ENCODE measurements around the gene NCAPG.
"Not testable (repeated sequence)": the region's sequence is repeated elsewhere in the genome, so short reads cannot be mapped to it uniquely, and the experiment has no call there.

The NCAPG gene

DNA sequence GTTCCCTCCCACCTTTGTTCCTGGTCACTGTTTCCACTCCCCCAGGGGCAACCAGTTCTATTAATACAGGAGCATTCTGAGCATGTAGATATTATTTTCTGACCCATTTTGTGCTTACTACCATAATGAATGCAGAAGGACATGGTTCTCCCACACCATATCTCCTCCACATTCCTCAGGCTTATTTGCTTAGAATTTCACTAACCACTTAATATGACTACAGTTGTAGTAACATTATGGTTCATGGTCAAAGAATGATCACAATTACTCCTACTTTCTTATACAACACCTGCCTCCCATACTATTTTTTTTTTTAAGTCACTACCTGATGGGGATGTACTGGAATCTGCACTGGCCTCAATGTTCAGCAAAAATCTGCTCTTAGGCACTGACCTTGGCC is 21.8 kb upstream of the NCAPG start:
- no peak for DNase-seq (ENCODE audit: low read depth in 2 of 2)

- DNase-seq (ENCODE audit: low read depth in 2 of 2): no peak
Observed at GRCh38 chr4:17794730-17795129, 16.0 kb upstream of the NCAPG start.

DNA sequence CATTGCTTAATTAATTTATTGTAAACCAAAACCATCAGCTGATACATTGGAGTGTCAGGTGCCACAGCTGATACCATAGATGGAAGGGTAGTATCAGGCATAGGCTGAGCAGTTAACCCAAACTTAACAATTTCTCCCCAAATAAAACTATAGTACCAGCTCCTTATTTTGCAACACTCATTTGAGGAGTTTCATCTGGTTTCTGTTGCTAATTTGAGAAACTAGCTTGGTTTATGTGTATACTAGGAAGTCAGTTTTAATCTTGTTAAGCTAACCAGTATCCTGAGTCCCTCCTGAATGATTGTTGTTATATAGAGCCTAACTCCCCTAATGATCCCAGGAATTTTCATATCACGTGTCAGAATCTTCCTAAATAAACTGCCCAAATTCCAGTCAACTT is 13.0 kb upstream of the NCAPG start:
- no peak for DNase-seq (ENCODE audit: low read depth in 2 of 2)

- no peak for DNase-seq (ENCODE audit: low read depth in 2 of 2)
Observed at GRCh38 chr4:17805580-17806155, 5.1 kb upstream of the NCAPG start.

DNA sequence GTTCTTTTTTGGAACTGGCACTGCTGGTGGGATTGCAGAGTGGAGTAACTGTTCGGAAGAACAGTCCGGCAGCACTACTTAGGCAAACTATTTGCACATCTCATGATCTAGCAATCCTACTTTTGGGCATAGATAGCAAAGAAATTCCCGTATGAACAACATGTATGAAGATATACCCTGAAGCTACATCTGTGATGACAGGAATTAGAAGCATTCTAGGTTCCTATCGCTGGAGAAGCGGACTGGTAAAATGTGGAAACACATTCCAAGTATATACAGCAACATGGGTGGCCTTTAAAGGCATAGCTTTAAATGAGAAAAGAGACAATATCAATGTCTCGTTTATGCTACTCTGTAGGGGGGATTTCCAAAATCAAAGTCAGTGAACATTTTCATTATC is 3.3 kb upstream of the NCAPG start:
- no peak for DNase-seq (ENCODE audit: low read depth in 2 of 2)

DNA sequence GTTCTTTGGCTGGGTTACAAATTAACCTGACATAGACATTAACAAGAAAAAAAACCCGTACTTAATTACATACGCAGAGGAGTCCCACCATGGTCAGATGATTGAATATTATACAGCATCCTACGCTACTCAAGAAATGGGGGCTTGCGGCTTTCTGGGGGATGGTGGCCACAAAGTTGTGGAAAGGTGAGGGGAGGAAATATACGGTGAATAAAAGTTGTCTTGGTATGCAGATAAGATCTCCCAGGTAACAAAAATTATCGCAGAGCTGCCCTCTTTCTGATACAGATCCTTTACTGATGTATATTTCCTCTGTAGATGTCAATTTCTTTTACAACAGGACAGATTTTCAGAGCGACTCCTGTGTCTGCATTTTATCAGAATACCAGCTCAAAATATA is 1.1 kb upstream of the NCAPG start:
- no peak for DNase-seq (ENCODE audit: low read depth in 2 of 2)

GRCh38 chr4:17811078-17811603 is 362 bp downstream of the NCAPG start:
- no peak for DNase-seq (ENCODE audit: low read depth in 2 of 2)

DNA sequence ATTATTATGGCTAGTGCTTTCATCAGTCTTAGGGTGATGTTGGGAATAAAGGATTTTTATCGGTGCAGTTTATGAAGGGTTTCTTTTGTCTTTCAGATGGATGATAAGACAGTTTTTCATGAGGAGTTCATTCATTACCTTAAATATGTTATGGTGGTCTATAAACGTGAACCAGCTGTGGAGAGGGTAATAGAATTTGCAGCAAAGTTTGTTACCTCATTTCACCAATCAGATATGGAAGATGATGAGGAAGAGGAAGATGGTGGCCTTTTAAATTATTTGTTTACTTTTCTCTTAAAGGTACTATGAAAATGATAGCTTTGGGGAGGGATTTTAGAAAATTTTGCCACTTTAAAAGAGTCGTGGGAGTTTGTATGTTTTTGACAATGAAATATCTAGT is 1.3 kb downstream of the NCAPG start:
- no peak for DNase-seq (ENCODE audit: low read depth in 2 of 2)

DNA sequence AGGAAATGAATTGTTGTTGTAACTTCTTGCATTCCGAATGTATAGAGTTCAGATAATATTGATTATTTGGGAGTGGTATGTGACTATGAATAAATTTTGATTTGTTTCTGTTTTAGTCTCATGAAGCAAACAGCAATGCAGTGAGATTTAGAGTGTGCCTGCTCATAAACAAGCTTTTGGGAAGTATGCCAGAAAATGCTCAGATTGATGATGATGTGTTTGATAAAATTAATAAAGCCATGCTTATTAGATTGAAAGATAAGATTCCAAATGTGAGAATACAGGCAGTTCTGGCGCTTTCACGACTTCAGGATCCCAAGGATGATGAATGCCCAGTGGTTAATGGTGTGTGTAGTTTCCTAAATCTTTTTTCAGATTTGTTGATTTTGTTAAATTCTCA is 2.0 kb downstream of the NCAPG start:
- no peak for DNase-seq (ENCODE audit: low read depth in 2 of 2)

- DNase-seq (ENCODE audit: low read depth in 2 of 2): no peak
Observed at GRCh38 chr4:17814140-17814539, 3.4 kb downstream of the NCAPG start.

GRCh38 chr4:17816142-17816541 is 5.4 kb downstream of the NCAPG start:
- no peak for DNase-seq (ENCODE audit: low read depth in 2 of 2)

GRCh38 chr4:17817027-17817426 is 6.2 kb downstream of the NCAPG start:
- no peak for DNase-seq (ENCODE audit: low read depth in 2 of 2)

- no peak for DNase-seq (ENCODE audit: low read depth in 2 of 2)
Observed at GRCh38 chr4:17823871-17824669, 13.3 kb downstream of the NCAPG start.

DNA sequence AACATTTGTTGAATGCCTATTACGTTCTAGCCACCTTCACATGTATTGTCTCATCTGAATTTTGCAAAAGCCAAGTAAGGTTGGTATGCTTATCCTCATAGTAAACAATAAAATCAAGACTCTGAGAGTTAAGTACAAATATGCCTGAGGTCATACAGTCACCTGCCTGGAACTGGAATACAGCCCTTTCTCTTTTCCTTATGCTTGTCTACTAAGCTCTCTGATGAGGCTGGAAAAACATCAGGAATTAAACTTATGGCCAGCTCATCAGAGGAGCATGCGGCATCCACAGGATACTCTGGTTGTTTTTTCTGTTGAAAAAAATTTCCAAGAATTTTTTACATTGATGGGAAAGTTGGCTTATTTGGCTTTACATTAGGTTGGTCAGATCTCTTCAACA is 35.5 kb downstream of the NCAPG start:
- no peak for DNase-seq (ENCODE audit: low read depth in 2 of 2)

DNA sequence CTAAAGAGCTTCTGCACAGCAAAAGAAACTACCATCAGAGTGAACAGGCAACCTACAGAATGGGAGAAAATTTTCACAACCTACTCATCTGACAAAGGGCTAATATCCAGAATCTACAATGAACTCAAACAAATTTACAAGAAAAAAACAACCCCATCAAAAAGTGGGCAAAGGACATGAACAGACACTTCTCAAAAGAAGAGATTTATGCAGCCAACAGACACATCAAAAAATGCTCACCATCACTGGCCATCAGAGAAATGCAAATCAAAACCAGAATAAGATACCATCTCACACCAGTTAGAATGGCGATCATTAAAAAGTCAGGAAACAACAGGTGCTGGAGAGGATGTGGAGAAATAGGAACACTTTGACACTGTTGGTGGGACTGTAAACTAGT is 39.5 kb downstream of the NCAPG start:
- DNase-seq (ENCODE audit: low read depth in 2 of 2): not testable (repeated sequence)

DNA sequence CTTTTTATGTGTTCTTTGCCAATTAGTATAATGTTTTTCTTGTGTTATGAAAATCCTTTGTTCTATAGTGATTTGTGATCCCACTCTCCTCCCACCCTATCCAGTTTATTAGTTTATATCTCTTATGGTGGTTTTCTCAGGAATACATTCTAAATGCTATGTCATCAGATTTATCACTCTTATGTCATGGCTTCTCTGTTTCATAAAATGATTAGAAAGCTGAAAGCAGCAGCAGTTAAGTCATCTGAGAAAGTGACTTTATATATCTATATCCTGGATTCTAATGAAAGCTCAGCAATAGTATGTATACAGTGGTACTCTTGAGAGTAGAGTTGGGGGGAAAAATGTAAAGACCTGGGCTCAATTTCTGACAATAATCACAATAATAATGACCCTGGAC is 41.2 kb downstream of the NCAPG start:
- no peak for DNase-seq (ENCODE audit: low read depth in 2 of 2)

DNA sequence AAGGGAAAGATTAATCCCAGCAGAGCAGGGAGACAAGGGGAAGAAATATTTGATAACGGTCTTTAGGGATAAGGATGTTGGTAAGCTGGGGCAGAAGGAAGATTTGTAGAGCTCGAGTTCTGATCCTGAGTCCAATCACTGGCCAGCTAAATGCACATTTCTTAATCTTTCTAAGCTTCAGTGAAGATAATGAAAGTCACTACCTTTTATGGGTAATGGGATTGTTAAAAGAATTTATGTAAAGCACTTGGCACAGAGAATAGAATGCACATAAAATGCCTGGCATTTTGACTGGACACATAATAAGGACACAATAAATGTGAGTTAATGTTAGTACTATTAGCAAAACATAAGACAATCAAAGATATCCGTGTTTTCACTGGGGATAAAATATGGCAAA is 43.3 kb downstream of the NCAPG start:
- no peak for DNase-seq (ENCODE audit: low read depth in 2 of 2)

GRCh38 chr4:17859793-17860406 is 49.1 kb downstream of the NCAPG start:
- no peak for DNase-seq (ENCODE audit: low read depth in 2 of 2)

DNA sequence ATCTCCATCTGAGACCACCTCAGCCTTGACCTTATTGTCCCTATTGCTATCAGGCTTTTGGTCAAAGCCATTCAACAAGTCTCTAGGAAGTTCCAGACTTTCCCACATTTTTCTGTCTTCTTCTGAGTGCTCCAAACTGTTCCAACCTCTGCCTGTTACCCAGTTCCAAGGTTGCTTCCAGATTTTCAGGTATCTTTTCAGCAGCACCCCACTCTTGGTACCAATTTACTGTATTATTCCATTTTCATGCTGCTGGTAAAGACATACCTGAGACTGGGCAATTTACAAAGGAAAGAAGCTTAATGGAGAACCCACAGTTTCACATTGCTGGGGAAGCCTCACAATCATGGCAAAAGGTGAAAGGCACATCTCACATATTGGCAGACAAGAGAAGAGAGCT is 51.1 kb downstream of the NCAPG start:
- not testable (repeated sequence) for DNase-seq (ENCODE audit: low read depth in 2 of 2)

DNA sequence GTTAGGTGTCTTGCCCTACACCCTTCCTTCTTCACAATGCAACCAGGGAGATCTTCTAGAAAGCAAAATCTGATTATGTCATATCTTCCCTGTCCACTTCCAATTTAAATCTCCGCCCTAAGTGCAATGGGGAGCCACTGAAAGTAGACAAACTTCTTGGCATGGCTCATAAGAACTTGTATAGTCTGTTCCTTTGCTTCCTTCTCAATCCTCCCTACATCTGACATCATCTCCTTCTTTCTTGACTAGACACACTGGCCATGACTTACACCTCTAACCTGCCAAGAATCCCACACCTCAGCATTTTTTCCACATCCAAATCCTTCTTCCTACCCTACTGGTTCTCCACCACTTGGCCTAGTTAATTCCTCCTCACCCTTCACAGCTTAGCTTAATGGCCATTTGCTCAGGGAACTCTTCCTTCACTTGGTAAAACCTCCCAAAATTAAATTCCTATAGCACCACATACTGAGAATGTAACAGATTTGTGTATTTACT is 55.1 kb downstream of the NCAPG start:
- DNase-seq (ENCODE audit: low read depth in 2 of 2): no peak

- DNase-seq (ENCODE audit: low read depth in 2 of 2): no peak
Observed at GRCh38 chr4:17866810-17867209, 56.0 kb downstream of the NCAPG start.

- DNase-seq (ENCODE audit: low read depth in 2 of 2): no peak
Observed at GRCh38 chr4:17867276-17867675, 56.5 kb downstream of the NCAPG start.

- no peak for DNase-seq (ENCODE audit: low read depth in 2 of 2)
Observed at GRCh38 chr4:17869327-17869726, 58.5 kb downstream of the NCAPG start.
